UCSD-AML1 (cell line): ENCODE results near the gene DYRK1B.
"Not testable (repeated sequence)": the region's sequence is repeated elsewhere in the genome, so short reads cannot be mapped to it uniquely, and the experiment has no call there.

Source experiments
- DNase-seq: peaks from one replicate; lab custom pipeline; 2025; ENCODE audit not compliant: unreplicated experiment; lab: John Stamatoyannopoulos, UW

Gene DYRK1B

GRCh38 chr19:39813264-39813993 lies 20.5 kb downstream of the DYRK1B start:
- DNase-seq: no peak

- no peak for DNase-seq
Measured at GRCh38 chr19:39811064-39811463, 22.9 kb downstream of the DYRK1B start.

- DNase-seq: no peak
Measured at GRCh38 chr19:39810424-39810823, 23.5 kb downstream of the DYRK1B start.

- DNase-seq: no peak
Measured at GRCh38 chr19:39809368-39809767, 24.6 kb downstream of the DYRK1B start.

- DNase-seq: not testable (repeated sequence)
Measured at GRCh38 chr19:39808688-39809087, 25.3 kb downstream of the DYRK1B start.

GRCh38 chr19:39807846-39808364 lies 26.1 kb downstream of the DYRK1B start:
- DNase-seq: no peak

GRCh38 chr19:39805104-39805503 lies 28.9 kb downstream of the DYRK1B start:
- DNase-seq: no peak

- no peak for DNase-seq
Measured at GRCh38 chr19:39802958-39803357, 31.0 kb downstream of the DYRK1B start.

GRCh38 chr19:39797083-39797482 lies 36.9 kb downstream of the DYRK1B start:
- DNase-seq: no peak

- DNase-seq: no peak
Measured at GRCh38 chr19:39796000-39796498, 37.9 kb downstream of the DYRK1B start.

GRCh38 chr19:39795001-39795400 lies 39.0 kb downstream of the DYRK1B start:
- DNase-seq: no peak

- peak; percentile 71 for DNase-seq
Measured at GRCh38 chr19:39792999-39793546, 40.9 kb downstream of the DYRK1B start.

- DNase-seq: no peak
Measured at GRCh38 chr19:39788244-39788643, 45.7 kb downstream of the DYRK1B start.

GRCh38 chr19:39780894-39781293 lies 53.1 kb downstream of the DYRK1B start:
- DNase-seq: no peak

GRCh38 chr19:39778763-39779162 lies 55.2 kb downstream of the DYRK1B start, which contains the start of gene LEUTX:
Gene LEUTX, plus strand, starts transcription at chr19:39778854. Its CDS starts 67 bp downstream, at chr19:39778921.
- no peak for DNase-seq
